ENCODE measurements around the gene TDRKH.
"Not testable (repeated sequence)": the region's sequence is repeated elsewhere in the genome, so short reads cannot be mapped to it uniquely, and the experiment has no call there.

Gene TDRKH

DNA sequence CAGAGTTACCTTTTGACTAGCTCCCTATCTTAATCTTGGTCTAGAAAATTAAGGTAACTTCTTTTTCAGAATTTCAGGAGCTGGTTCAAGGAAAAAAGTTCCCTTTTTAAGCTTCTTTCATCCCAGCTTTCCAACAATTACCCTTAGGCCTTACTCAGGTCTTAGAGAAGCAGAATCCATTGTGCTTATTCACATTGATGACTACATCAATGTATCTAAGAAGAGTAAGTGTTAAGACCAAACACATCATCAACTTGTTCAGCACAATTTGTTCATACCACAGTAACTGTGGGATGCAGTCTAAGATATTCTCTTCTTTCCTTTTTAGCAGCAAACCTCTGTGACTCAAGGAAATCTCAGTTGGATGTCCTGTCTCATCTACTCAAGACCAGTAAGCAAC is 31.1 kb downstream of the TDRKH start:
- TF ChIP-seq ZFX (IDR thresholded peaks at IDR 0.05; ENCODE audit: borderline replicate concordance): no peak
- TF ChIP-seq, protein P1, sequence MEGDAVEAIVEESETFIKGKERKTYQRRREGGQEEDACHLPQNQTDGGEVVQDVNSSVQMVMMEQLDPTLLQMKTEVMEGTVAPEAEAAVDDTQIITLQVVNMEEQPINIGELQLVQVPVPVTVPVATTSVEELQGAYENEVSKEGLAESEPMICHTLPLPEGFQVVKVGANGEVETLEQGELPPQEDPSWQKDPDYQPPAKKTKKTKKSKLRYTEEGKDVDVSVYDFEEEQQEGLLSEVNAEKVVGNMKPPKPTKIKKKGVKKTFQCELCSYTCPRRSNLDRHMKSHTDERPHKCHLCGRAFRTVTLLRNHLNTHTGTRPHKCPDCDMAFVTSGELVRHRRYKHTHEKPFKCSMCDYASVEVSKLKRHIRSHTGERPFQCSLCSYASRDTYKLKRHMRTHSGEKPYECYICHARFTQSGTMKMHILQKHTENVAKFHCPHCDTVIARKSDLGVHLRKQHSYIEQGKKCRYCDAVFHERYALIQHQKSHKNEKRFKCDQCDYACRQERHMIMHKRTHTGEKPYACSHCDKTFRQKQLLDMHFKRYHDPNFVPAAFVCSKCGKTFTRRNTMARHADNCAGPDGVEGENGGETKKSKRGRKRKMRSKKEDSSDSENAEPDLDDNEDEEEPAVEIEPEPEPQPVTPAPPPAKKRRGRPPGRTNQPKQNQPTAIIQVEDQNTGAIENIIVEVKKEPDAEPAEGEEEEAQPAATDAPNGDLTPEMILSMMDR (IDR thresholded peaks at IDR 0.05): no peak
- no peak overlapping the region for H3K27ac ChIP-seq

DNA sequence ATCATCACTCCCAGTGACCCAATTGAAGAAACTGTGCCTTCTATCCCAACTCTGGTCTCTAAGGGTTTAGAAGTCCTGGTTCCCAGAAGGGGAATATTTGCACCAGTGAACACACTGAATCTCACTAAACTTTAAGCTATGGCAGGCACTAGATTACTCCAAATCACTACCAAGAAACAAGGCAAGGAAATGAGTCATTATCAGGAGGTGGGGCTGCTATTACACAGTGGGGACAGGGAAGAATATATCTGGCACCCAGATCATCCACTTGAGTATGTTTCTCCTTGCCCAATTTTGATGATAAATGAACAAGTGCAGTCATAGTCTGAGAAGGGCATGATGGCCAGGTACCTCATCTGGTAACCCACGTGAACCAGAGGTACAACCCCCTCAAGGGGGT is 34.0 kb downstream of the TDRKH start:
- TF ChIP-seq, protein P1 (IDR thresholded peaks at IDR 0.05): no peak
- TF ChIP-seq ZFX (IDR thresholded peaks at IDR 0.05; ENCODE audit: borderline replicate concordance): no peak
- H3K27ac ChIP-seq: no peak overlapping the region

DNA sequence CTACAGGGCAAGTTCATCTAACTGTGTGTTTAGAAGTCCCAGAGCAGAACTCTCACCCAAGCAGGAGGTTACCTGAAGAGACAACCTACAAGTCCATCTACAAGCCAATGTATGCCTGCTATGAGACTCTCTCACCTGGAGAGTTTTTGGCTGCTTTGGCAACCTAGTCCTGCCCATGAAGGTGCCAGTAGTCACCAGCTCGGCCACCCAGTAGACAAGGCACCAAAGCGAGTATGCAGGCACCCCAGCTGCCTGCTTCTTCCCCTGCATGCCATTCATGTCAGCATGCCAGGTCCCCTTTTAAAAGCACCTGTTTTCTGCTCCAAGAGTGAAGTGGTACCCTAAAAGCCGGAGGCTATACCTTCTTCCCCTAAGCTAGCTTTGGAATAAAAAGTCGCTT is 48.8 kb downstream of the TDRKH start:
- TF ChIP-seq, protein P1 (IDR thresholded peaks at IDR 0.05): no peak
- H3K27ac ChIP-seq: no peak overlapping the region

DNA sequence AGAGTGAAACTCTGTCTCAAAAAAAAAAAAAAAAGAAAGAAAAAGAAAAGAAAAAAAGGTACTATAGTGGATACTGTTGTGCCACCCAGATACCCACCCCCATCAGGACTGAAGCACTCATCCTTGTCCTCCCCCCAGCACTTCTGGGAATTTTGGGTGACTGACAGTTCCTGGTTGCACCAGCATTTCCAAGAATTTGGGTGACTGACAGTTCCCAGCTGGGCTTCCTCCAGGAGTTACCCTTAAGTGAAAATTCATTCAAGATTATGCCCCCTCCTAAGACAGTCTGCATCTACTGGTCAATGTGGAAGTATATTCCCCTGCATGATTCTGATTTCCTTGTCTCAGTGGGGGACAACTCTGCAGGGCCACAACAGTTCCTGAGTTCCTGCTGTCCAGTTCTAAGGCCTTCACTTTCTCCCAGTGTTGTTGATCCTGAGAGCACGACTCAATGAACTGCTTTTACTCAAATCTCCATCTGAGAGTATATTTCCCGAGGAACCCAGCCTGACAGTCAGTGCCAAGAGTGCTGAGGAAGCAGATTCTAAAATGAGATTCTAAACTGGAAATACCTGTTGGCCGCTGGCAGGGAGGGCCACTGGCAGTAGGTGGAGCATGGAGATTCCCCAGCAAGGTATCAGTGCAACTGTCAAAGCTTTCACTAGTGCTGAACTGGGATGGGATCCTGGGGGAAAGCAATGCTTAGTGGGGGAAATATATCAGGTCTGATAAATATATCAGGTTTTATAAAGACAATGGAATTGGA is 50.5 kb downstream of the TDRKH start:
- TF ChIP-seq, protein P1 (IDR thresholded peaks at IDR 0.05): peak; percentile 32
- no peak for TF ChIP-seq ZFX (IDR thresholded peaks at IDR 0.05; ENCODE audit: borderline replicate concordance)
- H3K27ac ChIP-seq: peak overlapping the region; percentile 71

DNA sequence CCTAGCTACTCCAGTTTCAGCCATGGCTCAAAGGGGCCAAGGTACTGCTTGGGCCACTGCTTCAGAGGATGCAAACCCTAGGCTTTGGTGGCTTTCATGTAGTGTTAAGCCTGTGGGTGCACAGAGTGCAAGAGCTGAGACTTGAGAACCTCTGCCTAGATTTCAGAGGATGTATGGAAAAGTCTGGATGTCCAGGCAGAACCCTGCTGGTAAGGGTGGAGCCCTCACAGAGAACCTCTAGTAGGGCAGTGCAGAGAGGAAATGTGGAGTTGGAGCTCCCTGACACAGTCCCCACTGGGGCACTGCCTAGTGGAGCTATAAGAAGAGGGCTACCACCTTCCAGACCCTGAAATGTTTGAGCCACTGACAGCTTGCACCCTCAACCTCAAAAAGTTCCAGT is 52.8 kb downstream of the TDRKH start:
- no peak for TF ChIP-seq ZFX (IDR thresholded peaks at IDR 0.05; ENCODE audit: borderline replicate concordance)
- TF ChIP-seq, protein P1 (IDR thresholded peaks at IDR 0.05): no peak

DNA sequence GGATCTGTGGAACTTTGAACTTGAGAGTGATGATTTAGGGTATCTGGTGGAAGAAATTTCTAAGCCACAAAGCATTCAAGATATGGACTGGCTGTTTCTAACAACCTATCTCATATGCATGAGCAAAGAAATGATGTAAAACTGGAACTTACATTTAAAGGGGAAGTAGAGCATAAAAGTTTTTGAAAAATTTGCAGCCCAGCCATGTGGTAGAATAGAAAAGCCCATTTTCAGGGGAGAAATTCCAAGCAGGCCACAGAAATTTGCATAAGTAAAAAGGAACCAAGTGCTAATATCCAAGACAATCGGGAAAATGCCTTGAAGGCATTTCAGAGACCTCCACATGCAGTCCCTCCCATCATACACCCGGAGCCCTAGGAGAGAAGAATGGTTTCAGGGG is 53.3 kb downstream of the TDRKH start:
- H3K27ac ChIP-seq: no peak overlapping the region
- TF ChIP-seq, protein P1 (IDR thresholded peaks at IDR 0.05): no peak
- TF ChIP-seq ZFX (IDR thresholded peaks at IDR 0.05; ENCODE audit: borderline replicate concordance): no peak

More for the DNA sequence above, 52.8 kb downstream of the TDRKH start:
- H3K27ac ChIP-seq: no peak overlapping the region

DNA sequence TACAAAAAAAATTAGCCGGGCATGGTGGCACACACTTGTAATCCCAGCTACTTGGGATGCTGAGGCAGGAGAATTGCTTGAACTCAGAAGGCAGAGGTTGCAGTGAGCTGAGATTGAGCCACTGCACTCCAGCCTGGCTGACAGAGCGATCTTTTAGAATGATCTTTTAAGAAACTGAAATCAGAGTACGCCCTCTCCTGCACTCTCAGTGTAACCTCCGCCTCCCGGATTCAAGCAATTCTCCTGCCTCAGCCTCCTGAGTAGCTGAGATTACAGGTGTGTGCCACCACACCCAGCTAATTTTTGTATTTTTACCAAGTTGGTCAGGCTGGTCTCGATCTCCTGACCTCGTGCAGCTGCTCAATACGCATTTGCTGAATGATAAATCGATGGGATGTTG is 56.3 kb downstream of the TDRKH start:
- H3K27ac ChIP-seq: not testable (repeated sequence)

DNA sequence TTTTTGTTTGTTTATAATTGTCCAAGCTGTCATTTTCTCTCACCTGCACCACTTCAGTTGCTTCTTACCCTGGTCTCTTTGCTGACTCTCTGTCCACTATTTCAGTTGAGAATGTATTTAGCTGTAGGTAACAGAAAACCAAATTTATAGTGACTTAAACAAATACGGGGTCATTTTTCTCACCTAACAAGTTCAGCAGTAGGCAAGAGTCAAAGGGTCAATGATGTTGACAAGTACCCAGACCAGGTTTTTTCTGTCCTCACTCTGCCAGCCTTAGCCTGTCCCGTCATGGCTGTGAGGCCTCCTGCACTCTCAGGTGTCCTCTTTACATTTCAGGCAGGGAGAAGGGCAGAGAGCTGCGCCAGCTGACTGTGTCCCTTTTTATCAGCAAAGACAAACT is 57.2 kb downstream of the TDRKH start:
- no peak overlapping the region for H3K27ac ChIP-seq
- TF ChIP-seq, protein P1 (IDR thresholded peaks at IDR 0.05): no peak
- TF ChIP-seq ZFX (IDR thresholded peaks at IDR 0.05; ENCODE audit: borderline replicate concordance): no peak
